H1 (cell line): ENCODE measurements around the gene ERP29. TPM values are rescaled to one million over a fixed set of nuclear protein-coding genes. Genes with fewer than 3 reads are reported as not detected.
"Not testable (repeated sequence)": the region's sequence is repeated elsewhere in the genome, so short reads cannot be mapped to it uniquely, and the experiment has no call there.

Source experiments
- CTCF ChIA-PET: fragments of 300-600 bp; sonication (Branson Sonifier 250); formaldehyde crosslinking; loops from one replicate; lab custom pipeline; 2021; ENCODE audit not compliant: partially characterized antibody; lab: Charles Lee
- POLR2A ChIA-PET: fragments of 300-600 bp; sonication (Branson Sonifier 250); formaldehyde crosslinking; loops from one replicate; lab custom pipeline; 2021; ENCODE audit warnings: inconsistent platforms; ENCODE audit not compliant: partially characterized antibody; lab: Charles Lee
- DNase-seq, 2 experiments: peaks; one replicate each; pipeline versions ENCODE4 v3.0.0 to v3.0.0-alpha.2; 2010 to 2022; ENCODE audit warnings: low spot score in 2 of 2, low read depth in 1 of 2, mixed read lengths in 1 of 2
- FAIRE-seq: peaks from 2 replicates; lab custom pipeline; 2011; peaks lifted over from hg19 to GRCh38; lab: Jason Lieb, UNC
- H2AFZ ChIP-seq: 2 replicates; pipeline ENCODE4 v1.8.1; 2012; ENCODE audit warnings: low read length, inconsistent platforms
- H2AK5ac ChIP-seq: 2 replicates; pipeline ENCODE4 v1.6.1; 2013; ENCODE audit warnings: low read depth, low read length
- H2BK120ac ChIP-seq: replicated peaks from 2 replicates; pipeline ENCODE3; 2013; ENCODE audit warnings: low read depth, low read length, inconsistent platforms
- H2BK12ac ChIP-seq: 2 replicates; pipeline ENCODE4 v1.6.1; 2013; ENCODE audit warnings: low read depth, low read length
- H2BK15ac ChIP-seq: 2 replicates; pipeline ENCODE4 v1.6.1; 2013; ENCODE audit warnings: low read length
- H2BK20ac ChIP-seq: 2 replicates; pipeline ENCODE4 v1.6.1; 2013; ENCODE audit warnings: low read length
- H2BK5ac ChIP-seq: 2 replicates; pipeline ENCODE4 v1.6.1; 2013; ENCODE audit warnings: low read depth, low read length
- H3K14ac ChIP-seq: 2 replicates; pipeline ENCODE4 v1.6.1; 2013; ENCODE audit warnings: inconsistent platforms; ENCODE audit not compliant: insufficient read length
- H3K18ac ChIP-seq: 2 replicates; pipeline ENCODE4 v1.6.1; 2013; ENCODE audit warnings: low read length; ENCODE audit errors: extremely low read depth
- H3K23ac ChIP-seq: 2 replicates; pipeline ENCODE4 v1.6.1; 2013; ENCODE audit warnings: inconsistent platforms; ENCODE audit not compliant: insufficient read length
- H3K23me2 ChIP-seq: 2 replicates; pipeline ENCODE4 v1.6.1; 2013; ENCODE audit warnings: low read depth, low read length
- H3K27ac ChIP-seq: 2 replicates; pipeline ENCODE4 v1.6.1; 2011; ENCODE audit warnings: low read depth, low read length, inconsistent platforms
- H3K27me3 ChIP-seq, 4 experiments: replicated peaks in 1 of 4; 1 replicate in 1 of 4; 2 replicates in 3 of 4; pipeline versions ENCODE4 v1.6.1 to v1.8.1; 2011 to 2013; ENCODE audit warnings: low read length in 3 of 4, mild to moderate bottlenecking in 3 of 4, inconsistent platforms in 2 of 4, mixed read lengths in 2 of 4, moderate library complexity in 1 of 4; ENCODE audit not compliant: control insufficient read depth in 3 of 4, insufficient read depth in 3 of 4; ENCODE audit errors: extremely low read depth in 1 of 4
- H3K36me3 ChIP-seq, 4 experiments: 2 replicates each; pipeline versions ENCODE4 v1.6.1 to v1.8.1; 2011 to 2013; ENCODE audit warnings: mild to moderate bottlenecking in 4 of 4, low read length in 3 of 4, moderate library complexity in 2 of 4, control low read depth in 1 of 4, inconsistent platforms in 1 of 4; ENCODE audit not compliant: insufficient read depth in 4 of 4, control insufficient read depth in 2 of 4
- H3K4ac ChIP-seq: replicated peaks from 2 replicates; pipeline ENCODE3; 2013; ENCODE audit warnings: low read length, low read depth, mixed read lengths, inconsistent platforms; ENCODE audit not compliant: insufficient read length
- H3K4me1 ChIP-seq, 4 experiments: replicated peaks in 1 of 4; 1 replicate in 1 of 4; 2 replicates in 3 of 4; pipeline versions ENCODE4 v1.6.1 to v1.8.1; 2011 to 2013; ENCODE audit warnings: low read length in 3 of 4, inconsistent platforms in 2 of 4, mixed read lengths in 1 of 4; ENCODE audit not compliant: insufficient read depth in 4 of 4, control insufficient read depth in 3 of 4
- H3K4me2 ChIP-seq, 2 experiments: 2 replicates each; pipeline versions ENCODE4 v1.6.1 to v1.8.1; 2011 to 2013; ENCODE audit warnings: low read depth in 2 of 2, low read length in 2 of 2, control low read depth in 1 of 2, inconsistent platforms in 1 of 2, mild to moderate bottlenecking in 1 of 2; ENCODE audit not compliant: insufficient read depth in 1 of 2
- H3K4me3 ChIP-seq, 4 experiments: fragments of 200-600, 300-600 bp in 1 of 4; sonication (generic), shearing (Covaris generic), sonication (Bioruptor Twin) in 1 of 4; 2 replicates each; pipeline versions ENCODE4 v1.5.1 to v1.8.1; 2011 to 2016; ENCODE audit warnings: low read length in 4 of 4, low read depth in 3 of 4, control low read depth in 2 of 4, inconsistent platforms in 2 of 4, mild to moderate bottlenecking in 2 of 4, mixed read lengths in 1 of 4, moderate library complexity in 1 of 4; ENCODE audit not compliant: insufficient read depth in 2 of 4; ENCODE audit errors: extremely low read depth in 1 of 4
- H3K56ac ChIP-seq: replicated peaks from 2 replicates; pipeline ENCODE3; 2013; ENCODE audit warnings: low read depth, mild to moderate bottlenecking, mixed read lengths, low read length, inconsistent platforms; ENCODE audit not compliant: insufficient read length
- H3K79me1 ChIP-seq: 2 replicates; pipeline ENCODE4 v1.6.1; 2013; ENCODE audit warnings: low read depth, low read length, control low read depth
- H3K79me2 ChIP-seq, 2 experiments: 2 replicates each; pipeline versions ENCODE4 v1.6.1 to v1.8.1; 2012 to 2013; ENCODE audit warnings: low read length in 2 of 2, mild to moderate bottlenecking in 2 of 2, inconsistent platforms in 1 of 2; ENCODE audit not compliant: insufficient read depth in 2 of 2, control insufficient read depth in 1 of 2
- H3K9ac ChIP-seq, 4 experiments: replicated peaks in 1 of 4; 1 replicate in 1 of 4; 2 replicates in 3 of 4; pipeline versions ENCODE4 v1.6.1 to v1.8.1; 2011 to 2013; ENCODE audit warnings: low read depth in 3 of 4, low read length in 3 of 4, control low read depth in 2 of 4, mild to moderate bottlenecking in 2 of 4, moderate library complexity in 2 of 4, inconsistent platforms in 1 of 4; ENCODE audit errors: extremely low read depth in 1 of 4
- H3K9me3 ChIP-seq, 2 experiments: 2 replicates each; pipeline versions ENCODE4 v1.6.1 to v1.8.1; 2012 to 2013; ENCODE audit warnings: mild to moderate bottlenecking in 2 of 2, moderate library complexity in 2 of 2, control low read depth in 1 of 2, inconsistent platforms in 1 of 2, low read depth in 1 of 2, low read length in 1 of 2, mixed read lengths in 1 of 2; ENCODE audit not compliant: insufficient read depth in 2 of 2
- H4K20me1 ChIP-seq, 2 experiments: replicated peaks in 1 of 2; 2 replicates each; pipeline versions ENCODE3 to v1.8.1; 2011 to 2013; ENCODE audit warnings: inconsistent platforms in 2 of 2, low read length in 2 of 2, mild to moderate bottlenecking in 1 of 2; ENCODE audit not compliant: insufficient read depth in 2 of 2, control insufficient read depth in 1 of 2
- H4K5ac ChIP-seq: 2 replicates; pipeline ENCODE4 v1.6.1; 2013; ENCODE audit warnings: low read length, low read depth, mixed read lengths, inconsistent platforms; ENCODE audit not compliant: insufficient read length
- H4K8ac ChIP-seq: 2 replicates; pipeline ENCODE4 v1.8.0; 2013; ENCODE audit warnings: mild to moderate bottlenecking, moderate library complexity, low read length, inconsistent platforms; ENCODE audit not compliant: insufficient read depth; ENCODE audit errors: extremely low read depth
- H4K91ac ChIP-seq: replicated peaks from 2 replicates; pipeline ENCODE3; 2013; ENCODE audit warnings: low read length, mixed read lengths, inconsistent platforms; ENCODE audit not compliant: insufficient read length
- WGBS, 2 experiments: shearing (Covaris generic) in 1 of 2; methylation state at CpG; one replicate each; pipeline versions ENCODE4 v1.1.6 to v1.1.7; 2013 to 2015; ENCODE audit warnings: low lambda C conversion rate in 2 of 2, mixed read lengths in 2 of 2, inconsistent platforms in 1 of 2, low coverage in 1 of 2, missing lambda C conversion rate in 1 of 2; ENCODE audit not compliant: insufficient replicate concordance in 2 of 2, insufficient coverage in 1 of 2, insufficient read length in 1 of 2; ENCODE audit errors: extremely low coverage in 1 of 2, missing lambda C conversion rate in 1 of 2; 5-methylcytosine and 5-hydroxymethylcytosine counted together
- polyA plus RNA-seq, 7 experiments: library from polyadenylated mRNA; depleted of rRNA in 3 of 7; stranded (reverse) in 5 of 7; unstranded in 2 of 7; fragments of >200 nt in 5 of 7; fragments of 200-250 nt in 2 of 7; gene quantifications; 1 replicate in 5 of 7; 2 replicates in 1 of 7; 4 replicates in 1 of 7; pipeline versions ENCODE4 v1.2.1 to v1.2.3, GENCODE V29; 2011 to 2013; ENCODE audit warnings: missing spikeins in 2 of 7, mixed read lengths in 2 of 7
- total RNA-seq: library from RNA; stranded (reverse); fragmentation: NEBNext Ultra II Directional; extraction: Animal tissue kit (Norgen Biotek cat#: 25700); gene quantifications from 2 replicates; pipeline ENCODE4 v1.2.1, GENCODE V29; 2021

ERP29 gene
- total and polyA plus RNA-seq, 2 of the 8 experiments (the other 6 are each of a cell fraction or from before 2014, with no cell fraction given): 88.7 to 171 TPM

- H3K18ac ChIP-seq, H3K36me3 ChIP-seq, H4K5ac ChIP-seq, FAIRE-seq, H3K23ac ChIP-seq, H3K9ac ChIP-seq, H3K23me2 ChIP-seq, H4K8ac ChIP-seq, H3K79me2 ChIP-seq, H3K4ac ChIP-seq, H2BK120ac ChIP-seq, DNase-seq, H3K14ac ChIP-seq, H3K4me3 ChIP-seq, H3K4me1 ChIP-seq, H2AK5ac ChIP-seq, H3K79me1 ChIP-seq, H2BK12ac ChIP-seq, H3K27ac ChIP-seq, H3K56ac ChIP-seq, H2AFZ ChIP-seq, H4K20me1 ChIP-seq, H2BK5ac ChIP-seq, H2BK15ac ChIP-seq, H2BK20ac ChIP-seq, H3K9me3 ChIP-seq, H3K4me2 ChIP-seq, CTCF ChIA-PET, H3K27me3 ChIP-seq, H4K91ac ChIP-seq: not testable (repeated sequence)
- WGBS, 2 experiments: 89% methylated on average over 17 of the region's 17 CpGs; no CpG with 5 or more reads in 1 of the 2 experiments
- POLR2A ChIA-PET: interaction anchor here (1.2 to 3.4 kb wide), 2 partner anchors 9 to 19 kb away, joined by 6 to 20 read pairs; partner anchors contain the start of genes ERP29 and TMEM116
Observed at GRCh38 chr12:111994211-111995111, 18.8 kb upstream of the ERP29 start.
